Aorta (tissue), 5 donors: ENCODE measurements around the gene SYT13. TPM values are rescaled to one million over a fixed set of nuclear protein-coding genes. Genes with fewer than 3 reads are reported as not detected.
"Not testable (repeated sequence)": the region's sequence is repeated elsewhere in the genome, so short reads cannot be mapped to it uniquely, and the experiment has no call there.

Source experiments
- ATAC-seq: fragments of 200-7000 bp; cut with Tn5 transposase; one replicate; pipeline ENCODE4 v1.9.1; 2022; ENCODE audit warnings: moderate library complexity; ENCODE audit not compliant: low FRiP score
- DNase-seq, 2 donors: peaks; one replicate each; pipeline ENCODE4 v3.0.0-alpha.2; 2020
- H3K27ac ChIP-seq, 2 donors: one replicate each; pipeline ENCODE4 v1.5.1; 2013; ENCODE audit warnings: low read length in 2 of 2, mild to moderate bottlenecking in 2 of 2, moderate library complexity in 2 of 2, control low read depth in 1 of 2, inconsistent platforms in 1 of 2, low read depth in 1 of 2
- H3K27me3 ChIP-seq, 2 donors: one replicate each; pipeline ENCODE4 v1.6.1; 2013; ENCODE audit warnings: control low read depth in 1 of 2, low read length in 1 of 2, mild to moderate bottlenecking in 1 of 2, moderate library complexity in 1 of 2; ENCODE audit not compliant: insufficient read depth in 2 of 2, control insufficient read depth in 1 of 2
- H3K36me3 ChIP-seq, 2 donors: one replicate each; pipeline ENCODE4 v1.6.1; 2013; ENCODE audit warnings: control low read depth in 1 of 2, low read length in 1 of 2, mild to moderate bottlenecking in 1 of 2; ENCODE audit not compliant: insufficient read depth in 2 of 2, control insufficient read depth in 1 of 2
- H3K4me1 ChIP-seq, 2 donors: one replicate each; pipeline ENCODE4 v1.6.1; 2013; ENCODE audit warnings: low read length in 2 of 2, control low read depth in 1 of 2, mild to moderate bottlenecking in 1 of 2, moderate library complexity in 1 of 2; ENCODE audit not compliant: insufficient read depth in 2 of 2, control insufficient read depth in 1 of 2
- H3K4me3 ChIP-seq, 2 donors: one replicate each; pipeline ENCODE4 v1.5.1; 2013; ENCODE audit warnings: low read length in 2 of 2, control low read depth in 1 of 2, mild to moderate bottlenecking in 1 of 2
- H3K9me3 ChIP-seq: one replicate; pipeline ENCODE4 v1.6.1; 2013; ENCODE audit warnings: mild to moderate bottlenecking, low read length; ENCODE audit not compliant: control insufficient read depth
- WGBS, 2 donors: extraction: QIAGEN DNeasy Blood & Tissue Kit; methylation state at CpG; one replicate each; pipeline ENCODE4 v1.1.7; 2013; 5-methylcytosine and 5-hydroxymethylcytosine counted together
- intact Hi-C, 2 donors: fragments of 100-400 bp; cut with DNase I; formaldehyde crosslinking; loops; one replicate each; pipeline versions ENCODE4 v1.14.2 to v1.15.0; 2022
- polyA plus RNA-seq, 2 donors: library from polyadenylated mRNA; stranded (reverse); fragments of 200-250 nt; gene quantifications; one replicate each; pipeline ENCODE4 v1.2.3, GENCODE V29; 2013
- total RNA-seq, 2 donors: library from RNA; stranded (reverse); fragmentation: NEBNext Ultra II Directional; extraction: Animal tissue kit (Norgen Biotek cat#: 25700); gene quantifications; one replicate each; pipeline ENCODE4 v1.2.1, GENCODE V29; 2021
- donor health status: healthy with polysubstance abuse.
- donor health status: Bipolar disorder and iron deficiency.
- donor health status: DM: no; HTN: no; CAD: no.
- donor health status: DM: no; HTN: no; CAD: no.
- donor health status: DM: yes; HTN: yes; CAD: no.

SYT13 gene
- total and polyA plus RNA-seq, 4 donors, result 0.08 to 2.0 (median 0.36) TPM; not detected in 1

GRCh38 chr11:45303316-45303715 lies 17.2 kb upstream of the SYT13 start:
- 92 to 93% methylated on average over 6 of the region's 6 CpGs for WGBS, 2 donors
- intact Hi-C loops, result no loop called here
- Histone ChIP-seq H3K4me3 (no peak overlapping the region), H3K27me3 (no peaks in the 10 kb centered on the region), H3K4me1 (no peaks in the 10 kb centered on the region), H3K36me3 (no peaks in the 10 kb centered on the region), H3K27ac (no peak overlapping the region), H3K9me3 (no peaks in the 10 kb centered on the region)
- ATAC-seq (no peak), DNase-seq (no peak)

- intact Hi-C loops, result no loop called here
- DNase-seq, result no peak
These were observed 15.6 kb upstream of the SYT13 start for GRCh38 chr11:45301537-45302246.

GRCh38 chr11:45300715-45301114 lies 14.6 kb upstream of the SYT13 start:
- H3K9me3 ChIP-seq, result no peaks in the 10 kb centered on the region
- no peaks in the 10 kb centered on the region for H3K36me3 ChIP-seq
- DNase-seq, result no peak
- WGBS, 2 donors, result 91 to 94% methylated on average over 3 of the region's 3 CpGs
- intact Hi-C loops, result no loop called here
- no peak overlapping the region for H3K27ac ChIP-seq
- H3K4me1 ChIP-seq, result no peaks in the 10 kb centered on the region
- H3K4me3 ChIP-seq, result no peak overlapping the region
- no peak for ATAC-seq
- no peaks in the 10 kb centered on the region for H3K27me3 ChIP-seq

More at GRCh38 chr11:45301537-45302246, 15.6 kb upstream of the SYT13 start:
- no peaks in the 10 kb centered on the region for H3K36me3 ChIP-seq
- ATAC-seq, result no peak
- 86 to 90% methylated on average over 7 of the region's 7 CpGs for WGBS, 2 donors
- no peaks in the 10 kb centered on the region for H3K9me3 ChIP-seq
- no peak overlapping the region for H3K27ac ChIP-seq
- no peaks in the 10 kb centered on the region for H3K4me1 ChIP-seq
- H3K27me3 ChIP-seq, result no peaks in the 10 kb centered on the region
- H3K4me3 ChIP-seq, result no peak overlapping the region

GRCh38 chr11:45298718-45299117 lies 12.6 kb upstream of the SYT13 start:
- H3K27ac ChIP-seq, result no peak overlapping the region
- ATAC-seq (no peak), DNase-seq (no peak)
- H3K27me3 ChIP-seq, result no peaks in the 10 kb centered on the region
- 57 to 75% methylated on average over 7 of the region's 7 CpGs for WGBS, 2 donors
- H3K4me3 ChIP-seq, result no peak overlapping the region
- intact Hi-C loops, result loop anchor here (10.0 kb wide), 1 partner anchor 364 kb away; no protein-coding TSS in a partner anchor
- H3K4me1 ChIP-seq, result no peaks in the 10 kb centered on the region
- H3K9me3 ChIP-seq, result no peaks in the 10 kb centered on the region
- H3K36me3 ChIP-seq, result no peaks in the 10 kb centered on the region

GRCh38 chr11:45296075-45296474 lies 9.9 kb upstream of the SYT13 start:
- Histone ChIP-seq H3K4me1 (no peaks in the 10 kb centered on the region), H3K27me3 (no peaks in the 10 kb centered on the region), H3K36me3 (no peaks in the 10 kb centered on the region), H3K4me3 (no peak overlapping the region), H3K9me3 (no peaks in the 10 kb centered on the region), H3K27ac (no peak overlapping the region)
- intact Hi-C loops, result loop anchor here (10.0 kb wide), 1 partner anchor 361 kb away; no protein-coding TSS in a partner anchor
- 65 to 67% methylated on average over 3 of the region's 3 CpGs for WGBS, 2 donors
- DNase-seq (no peak), ATAC-seq (no peak)

GRCh38 chr11:45294499-45294898 lies 8.4 kb upstream of the SYT13 start:
- ATAC-seq (no peak), DNase-seq (no peak)
- Histone ChIP-seq H3K27me3 (peaks cover 0 to 2% of the 10 kb centered on the region in 2 donors), H3K4me1 (no peaks in the 10 kb centered on the region), H3K27ac (no peak overlapping the region), H3K36me3 (no peaks in the 10 kb centered on the region), H3K9me3 (no peaks in the 10 kb centered on the region), H3K4me3 (no peak overlapping the region)
- intact Hi-C loops, result loop anchor here (5.0 to 10.0 kb wide), 2 partner anchors 42 to 360 kb away; no protein-coding TSS in a partner anchor
- 81 to 82% methylated on average over 4 of the region's 4 CpGs for WGBS, 2 donors

GRCh38 chr11:45293566-45294192 lies 7.5 kb upstream of the SYT13 start:
- not testable (repeated sequence) for H3K27ac ChIP-seq, H3K4me3 ChIP-seq, H3K36me3 ChIP-seq, H3K9me3 ChIP-seq, H3K4me1 ChIP-seq, H3K27me3 ChIP-seq
- WGBS, 2 donors, result 34 to 35% methylated on average over 11 of the region's 11 CpGs
- intact Hi-C loops, result loop anchor here (1.0 to 10.0 kb wide), 5 partner anchors 37 to 359 kb away; no protein-coding TSS in a partner anchor
- DNase-seq, result peak; percentile 87 to 90
- peak; percentile 86 for ATAC-seq

- DNase-seq (no peak), ATAC-seq (no peak)
- no peaks in the 10 kb centered on the region for H3K4me1 ChIP-seq
- intact Hi-C loops, result loop anchor here (5.0 to 10.0 kb wide), 2 partner anchors 38 to 356 kb away; no protein-coding TSS in a partner anchor
- no peak overlapping the region for H3K4me3 ChIP-seq
- H3K36me3 ChIP-seq, result no peaks in the 10 kb centered on the region
- 97 to 100% methylated on average over 1 of the region's 1 CpG for WGBS, 2 donors
- peaks cover 5% of the 10 kb centered on the region for H3K9me3 ChIP-seq
- peaks cover 0 to 2% of the 10 kb centered on the region in 2 donors for H3K27me3 ChIP-seq
- H3K27ac ChIP-seq, result no peak overlapping the region
These were observed 4.4 kb upstream of the SYT13 start for GRCh38 chr11:45290586-45290985.

GRCh38 chr11:45289369-45289768 lies 3.2 kb upstream of the SYT13 start:
- no peaks in the 10 kb centered on the region for H3K4me1 ChIP-seq
- DNase-seq, result no peak
- peaks cover 5% of the 10 kb centered on the region for H3K9me3 ChIP-seq
- ATAC-seq, result no peak
- intact Hi-C loops, result no loop called here
- H3K27me3 ChIP-seq, result peaks cover 0 to 2% of the 10 kb centered on the region in 2 donors
- no peak overlapping the region for H3K4me3 ChIP-seq
- no peak overlapping the region for H3K27ac ChIP-seq
- H3K36me3 ChIP-seq, result no peaks in the 10 kb centered on the region
- WGBS, 2 donors, result 62 to 80% methylated on average over 1 of the region's 1 CpG
